Naive B cell (primary cell): ENCODE data around the gene CYB561. TPM values are rescaled to one million over a fixed set of nuclear protein-coding genes. Genes with fewer than 3 reads are reported as not detected.

Source experiments
- ATAC-seq, 2 donors: fragments of 150-1000 bp; cut with Tn5 transposase; 2 replicates each; pipeline ENCODE4 v1.10.0; 2021; ENCODE audit warnings: low read depth in 2 of 2, mild to moderate bottlenecking in 2 of 2, moderate library complexity in 2 of 2
- DNase-seq: peaks from one replicate; pipeline ENCODE4 v3.0.0; 2022
- H3K27ac Mint-ChIP-seq, 6 donors: one replicate each; pipeline ENCODE4 v1.8.0; 2020 to 2022; ENCODE audit warnings: mild to moderate bottlenecking in 6 of 6, mixed read lengths in 6 of 6, moderate library complexity in 5 of 6, inconsistent platforms in 2 of 6
- H3K27me3 Mint-ChIP-seq, 3 donors: one replicate each; pipeline ENCODE4 v1.8.0; 2021 to 2022; ENCODE audit warnings: mixed read lengths in 3 of 3, mild to moderate bottlenecking in 1 of 3
- H3K36me3 Mint-ChIP-seq, 2 donors: one replicate each; pipeline ENCODE4 v1.8.0; 2020 to 2022; ENCODE audit warnings: mixed read lengths in 2 of 2, inconsistent platforms in 1 of 2, mild to moderate bottlenecking in 1 of 2
- H3K4me1 Mint-ChIP-seq, 3 donors: one replicate each; pipeline ENCODE4 v1.8.0; 2020 to 2022; ENCODE audit warnings: mixed read lengths in 3 of 3, inconsistent platforms in 1 of 3, mild to moderate bottlenecking in 1 of 3, moderate library complexity in 1 of 3
- H3K4me3 Mint-ChIP-seq, 8 donors: one replicate each; pipeline ENCODE4 v1.8.0; 2020 to 2022; ENCODE audit warnings: mild to moderate bottlenecking in 8 of 8, mixed read lengths in 8 of 8, moderate library complexity in 8 of 8, inconsistent platforms in 2 of 8
- H3K9me3 Mint-ChIP-seq, 7 donors: one replicate each; pipeline ENCODE4 v1.8.0; 2020 to 2022; ENCODE audit warnings: mixed read lengths in 7 of 7, mild to moderate bottlenecking in 5 of 7, inconsistent platforms in 2 of 7, moderate library complexity in 1 of 7
- polyA plus RNA-seq, 6 donors: library from polyadenylated mRNA; unstranded; fragments of 300-500 nt; fragmentation: Illumina TruSeq; gene quantifications; one replicate each; pipeline ENCODE4 v1.2.3, GENCODE V29; 2021; ENCODE audit warnings: low read depth in 6 of 6

The CYB561 gene
- polyA plus RNA-seq: 1 to 10 TPM in 4 of 6 donors, under 1 TPM in 1, not detected in 1; 0.66 to 3.4 (median 1.6) TPM

GRCh38 chr17:63445954-63446752 is at the start of gene CYB561:
Gene CYB561, minus strand, starts transcription at chr17:63446306. Its CDS starts 8,759 bp downstream, at chr17:63437547.
- H3K27me3 Mint-ChIP-seq: peaks cover 5 to 15% (median 8%) of the 10 kb centered on the region in 3 donors
- peaks cover 16 to 36% (median 27%) of the 10 kb centered on the region in 3 donors for H3K4me1 Mint-ChIP-seq
- peak within 1 kb of the TSS; percentile 77 to 99 (median 95) for H3K27ac Mint-ChIP-seq
- ATAC-seq (peak; percentile 70 to 72), DNase-seq (peak; percentile 90)
- H3K9me3 Mint-ChIP-seq: peaks cover 0 to 2% (median 0%) of the 10 kb centered on the region in 7 donors
- H3K4me3 Mint-ChIP-seq: peak within 1 kb of the TSS; percentile 76 to 89 (median 84)
- no peaks in the 10 kb centered on the region for H3K36me3 Mint-ChIP-seq

GRCh38 chr17:63495491-63495890 is 49.4 kb upstream of the CYB561 start:
- no peaks in the 10 kb centered on the region for H3K4me1 Mint-ChIP-seq
- H3K4me3 Mint-ChIP-seq: no peak overlapping the region
- H3K36me3 Mint-ChIP-seq: no peaks in the 10 kb centered on the region
- peaks cover 2% of the 10 kb centered on the region in 3 donors for H3K27me3 Mint-ChIP-seq
- no peak overlapping the region for H3K27ac Mint-ChIP-seq
- DNase-seq: no peak
- no peaks in the 10 kb centered on the region for H3K9me3 Mint-ChIP-seq
- ATAC-seq: no peak

- Mint-ChIP-seq H3K4me3 (no peak overlapping the region), H3K9me3 (no peaks in the 10 kb centered on the region), H3K4me1 (no peaks in the 10 kb centered on the region), H3K27me3 (peaks cover 0 to 6% (median 2%) of the 10 kb centered on the region in 3 donors), H3K36me3 (no peaks in the 10 kb centered on the region), H3K27ac (no peak overlapping the region)
- ATAC-seq (no peak), DNase-seq (no peak)
These were observed 48.3 kb upstream of the CYB561 start for GRCh38 chr17:63494300-63494928.

GRCh38 chr17:63493411-63493810 is 47.3 kb upstream of the CYB561 start:
- Mint-ChIP-seq H3K36me3 (no peaks in the 10 kb centered on the region), H3K9me3 (no peaks in the 10 kb centered on the region), H3K27me3 (peaks cover 0 to 12% (median 6%) of the 10 kb centered on the region in 3 donors), H3K4me1 (no peaks in the 10 kb centered on the region), H3K4me3 (no peak overlapping the region), H3K27ac (no peak overlapping the region)
- DNase-seq: no peak
- ATAC-seq: no peak

- no peaks in the 10 kb centered on the region for H3K4me1 Mint-ChIP-seq
- DNase-seq (no peak), ATAC-seq (no peak)
- H3K4me3 Mint-ChIP-seq: peak overlapping the region in 1 of 8 donors; percentile 82
- no peak overlapping the region for H3K27ac Mint-ChIP-seq
- H3K27me3 Mint-ChIP-seq: peaks cover 0 to 14% (median 6%) of the 10 kb centered on the region in 3 donors
- no peaks in the 10 kb centered on the region for H3K9me3 Mint-ChIP-seq
- H3K36me3 Mint-ChIP-seq: no peaks in the 10 kb centered on the region
These were observed 46.8 kb upstream of the CYB561 start for GRCh38 chr17:63492940-63493339.

GRCh38 chr17:63491977-63492618 is 46.0 kb upstream of the CYB561 start:
- Mint-ChIP-seq H3K27me3 (peaks cover 0 to 14% (median 10%) of the 10 kb centered on the region in 3 donors), H3K4me1 (no peaks in the 10 kb centered on the region), H3K4me3 (no peak overlapping the region), H3K36me3 (no peaks in the 10 kb centered on the region), H3K27ac (peak overlapping the region in 1 of 6 donors; percentile 81), H3K9me3 (no peaks in the 10 kb centered on the region)
- DNase-seq (no peak), ATAC-seq (no peak)

- H3K27me3 Mint-ChIP-seq: peaks cover 0 to 14% (median 10%) of the 10 kb centered on the region in 3 donors
- no peak overlapping the region for H3K4me3 Mint-ChIP-seq
- no peak for ATAC-seq
These were observed 45.3 kb upstream of the CYB561 start for GRCh38 chr17:63491413-63491812.

GRCh38 chr17:63490858-63491400 is 44.8 kb upstream of the CYB561 start:
- no peak overlapping the region for H3K27ac Mint-ChIP-seq
- DNase-seq: no peak
- H3K27me3 Mint-ChIP-seq: peaks cover 0 to 14% (median 13%) of the 10 kb centered on the region in 3 donors
- H3K4me1 Mint-ChIP-seq: peaks cover 0 to 2% (median 0%) of the 10 kb centered on the region in 3 donors
- no peaks in the 10 kb centered on the region for H3K36me3 Mint-ChIP-seq
- no peak overlapping the region for H3K4me3 Mint-ChIP-seq
- no peaks in the 10 kb centered on the region for H3K9me3 Mint-ChIP-seq
- ATAC-seq: no peak

More at GRCh38 chr17:63491413-63491812, 45.3 kb upstream of the CYB561 start:
- Mint-ChIP-seq H3K27ac (no peak overlapping the region), H3K9me3 (no peaks in the 10 kb centered on the region), H3K36me3 (no peaks in the 10 kb centered on the region), H3K4me1 (no peaks in the 10 kb centered on the region)
- no peak for DNase-seq

- Mint-ChIP-seq H3K4me1 (peaks cover 0 to 2% (median 0%) of the 10 kb centered on the region in 3 donors), H3K4me3 (no peak overlapping the region), H3K9me3 (no peaks in the 10 kb centered on the region), H3K27ac (no peak overlapping the region), H3K27me3 (peaks cover 0 to 14% (median 14%) of the 10 kb centered on the region in 3 donors), H3K36me3 (no peaks in the 10 kb centered on the region)
- ATAC-seq: no peak
- DNase-seq: no peak
These were observed 44.2 kb upstream of the CYB561 start for GRCh38 chr17:63490329-63490728.

- H3K9me3 Mint-ChIP-seq: no peaks in the 10 kb centered on the region
- H3K4me1 Mint-ChIP-seq: peaks cover 0 to 2% (median 0%) of the 10 kb centered on the region in 3 donors
- H3K4me3 Mint-ChIP-seq: no peak overlapping the region
- H3K27ac Mint-ChIP-seq: no peak overlapping the region
- H3K27me3 Mint-ChIP-seq: peaks cover 0 to 14% (median 14%) of the 10 kb centered on the region in 3 donors
- ATAC-seq: no peak
- no peak for DNase-seq
- H3K36me3 Mint-ChIP-seq: no peaks in the 10 kb centered on the region
These were observed 43.2 kb upstream of the CYB561 start for GRCh38 chr17:63489291-63489690.

GRCh38 chr17:63488851-63489250 is 42.7 kb upstream of the CYB561 start:
- ATAC-seq: no peak
- no peaks in the 10 kb centered on the region for H3K9me3 Mint-ChIP-seq
- H3K4me3 Mint-ChIP-seq: no peak overlapping the region
- H3K4me1 Mint-ChIP-seq: peaks cover 0 to 2% (median 0%) of the 10 kb centered on the region in 3 donors
- no peak for DNase-seq
- H3K27me3 Mint-ChIP-seq: peaks cover 0 to 14% (median 14%) of the 10 kb centered on the region in 3 donors
- H3K27ac Mint-ChIP-seq: no peak overlapping the region
- no peaks in the 10 kb centered on the region for H3K36me3 Mint-ChIP-seq

- Mint-ChIP-seq H3K27me3 (peaks cover 11 to 25% (median 14%) of the 10 kb centered on the region in 3 donors), H3K4me1 (peaks cover 0 to 2% (median 0%) of the 10 kb centered on the region in 3 donors), H3K9me3 (no peaks in the 10 kb centered on the region), H3K36me3 (no peaks in the 10 kb centered on the region), H3K4me3 (no peak overlapping the region), H3K27ac (peak overlapping the region in 1 of 6 donors; percentile 64)
- no peak for DNase-seq
- ATAC-seq: no peak
These were observed 40.9 kb upstream of the CYB561 start for GRCh38 chr17:63487014-63487339.

- Mint-ChIP-seq H3K27me3 (peaks cover 11 to 25% (median 14%) of the 10 kb centered on the region in 3 donors), H3K4me3 (no peak overlapping the region), H3K36me3 (no peaks in the 10 kb centered on the region), H3K4me1 (peaks cover 0 to 2% (median 0%) of the 10 kb centered on the region in 3 donors), H3K27ac (no peak overlapping the region), H3K9me3 (no peaks in the 10 kb centered on the region)
- ATAC-seq (no peak), DNase-seq (no peak)
These were observed 40.4 kb upstream of the CYB561 start for GRCh38 chr17:63486317-63487013.
